Stimulated activated CD4-positive, alpha-beta T cell treated with anti-CD3 and anti-CD28 coated beads, Interleukin-4, amount 100 ng/mL, for 4 hours (primary cell): ENCODE results near the gene DHCR7.

ENCODE experiments used
- DNase-seq, 2 experiments: peaks; one replicate each; pipeline ENCODE4 v3.0.0-alpha.2; 2020

DHCR7 gene

DNA sequence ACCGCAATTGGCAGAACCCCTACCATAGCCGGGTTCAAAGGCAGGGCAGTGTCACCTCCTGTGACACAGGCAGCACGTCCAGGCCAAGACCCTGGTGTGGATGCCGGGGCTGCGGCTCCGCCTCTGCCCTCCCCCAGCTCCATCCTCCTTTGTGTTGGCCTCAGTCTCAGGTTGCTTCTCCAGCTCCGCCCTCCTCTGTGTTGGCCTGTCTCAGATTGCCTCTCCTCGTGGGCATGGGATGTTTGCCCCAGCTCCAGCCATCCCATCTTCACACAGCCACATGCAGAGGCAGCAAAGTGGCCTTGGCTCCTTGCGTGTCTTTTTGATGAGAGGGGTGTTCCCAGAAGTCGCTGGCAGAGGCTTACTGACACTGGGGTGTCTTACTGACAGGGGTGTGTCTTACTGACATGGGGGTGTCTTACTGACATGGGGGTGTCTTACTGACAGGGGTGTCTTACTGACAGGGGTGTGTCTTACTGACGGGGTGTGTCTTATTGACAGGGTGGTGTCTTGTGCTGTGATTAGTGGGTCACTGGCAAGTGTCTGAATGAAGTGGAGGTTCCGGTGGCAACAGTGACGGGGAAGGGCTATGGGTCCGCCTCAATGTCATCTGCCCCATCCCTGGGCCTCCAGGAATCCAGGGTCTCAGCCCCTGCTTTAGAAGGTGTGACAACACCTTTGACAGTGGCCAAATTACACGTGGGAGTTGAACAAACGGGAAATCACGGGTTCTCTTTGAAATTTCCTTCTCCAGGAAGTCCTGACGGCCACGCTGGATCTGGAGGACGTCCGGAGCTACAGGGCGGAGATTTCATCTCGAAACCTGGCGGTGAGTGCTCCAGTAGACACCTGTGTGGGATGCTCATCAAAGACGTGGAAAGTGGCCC is 29.7 kb upstream of the DHCR7 start:
- DNase-seq, result no peak

- no peak for DNase-seq
Measured at GRCh38 chr11:71476926-71477640, 28.9 kb upstream of the DHCR7 start.

- no peak for DNase-seq
Measured at GRCh38 chr11:71476031-71476430, 27.8 kb upstream of the DHCR7 start.

DNA sequence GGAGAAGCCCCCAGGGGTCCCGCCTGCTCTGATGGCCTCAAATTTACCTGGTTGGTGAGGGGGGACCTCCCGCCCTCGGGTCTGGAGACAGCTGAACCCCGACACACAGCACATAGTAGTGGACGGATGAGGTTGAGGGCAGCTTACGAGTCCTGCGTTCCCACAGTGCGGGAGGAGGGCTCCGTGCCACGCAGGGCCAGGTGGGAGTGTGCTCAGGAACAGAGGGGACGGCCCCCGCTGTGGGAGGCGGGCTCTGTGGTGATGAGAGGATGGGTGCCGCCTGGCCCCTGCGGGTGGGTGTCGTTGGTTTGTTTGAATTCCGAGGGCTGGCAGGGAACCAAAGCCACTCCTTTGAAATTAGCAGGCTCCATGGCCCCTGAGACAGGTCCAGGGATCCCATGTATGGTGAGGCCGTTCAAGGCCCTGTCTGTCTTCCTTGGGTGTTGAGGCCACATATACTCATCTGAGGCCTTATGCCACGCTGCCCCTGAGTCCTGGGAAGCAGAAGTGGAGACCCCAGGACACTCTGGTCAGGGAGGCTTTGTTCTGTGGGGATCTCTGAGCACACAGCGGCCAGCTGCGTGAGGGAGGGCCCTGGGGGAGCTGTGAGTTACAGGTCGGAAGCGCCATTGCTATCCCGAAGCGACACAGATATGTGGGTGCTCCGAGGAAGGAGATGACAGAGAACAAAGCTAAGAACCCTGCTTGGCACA is 26.7 kb upstream of the DHCR7 start:
- DNase-seq, result no peak

GRCh38 chr11:71474141-71474770 is 26.1 kb upstream of the DHCR7 start:
- DNase-seq, result no peak

DNA sequence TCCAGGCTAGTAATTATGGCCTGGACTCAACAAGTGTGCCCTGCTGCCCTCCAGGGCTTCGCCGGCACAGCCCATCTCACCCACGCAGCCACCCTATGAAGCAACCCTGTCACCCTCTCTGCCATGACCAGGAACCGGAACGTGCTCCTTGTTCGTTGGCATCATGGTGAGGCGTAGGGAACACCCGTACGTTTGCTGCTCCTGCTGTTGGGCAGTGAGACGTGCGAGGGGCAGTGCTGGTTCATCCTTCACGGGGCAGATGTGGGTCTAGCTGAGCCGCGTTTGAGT is 25.5 kb upstream of the DHCR7 start:
- DNase-seq, result no peak

DNA sequence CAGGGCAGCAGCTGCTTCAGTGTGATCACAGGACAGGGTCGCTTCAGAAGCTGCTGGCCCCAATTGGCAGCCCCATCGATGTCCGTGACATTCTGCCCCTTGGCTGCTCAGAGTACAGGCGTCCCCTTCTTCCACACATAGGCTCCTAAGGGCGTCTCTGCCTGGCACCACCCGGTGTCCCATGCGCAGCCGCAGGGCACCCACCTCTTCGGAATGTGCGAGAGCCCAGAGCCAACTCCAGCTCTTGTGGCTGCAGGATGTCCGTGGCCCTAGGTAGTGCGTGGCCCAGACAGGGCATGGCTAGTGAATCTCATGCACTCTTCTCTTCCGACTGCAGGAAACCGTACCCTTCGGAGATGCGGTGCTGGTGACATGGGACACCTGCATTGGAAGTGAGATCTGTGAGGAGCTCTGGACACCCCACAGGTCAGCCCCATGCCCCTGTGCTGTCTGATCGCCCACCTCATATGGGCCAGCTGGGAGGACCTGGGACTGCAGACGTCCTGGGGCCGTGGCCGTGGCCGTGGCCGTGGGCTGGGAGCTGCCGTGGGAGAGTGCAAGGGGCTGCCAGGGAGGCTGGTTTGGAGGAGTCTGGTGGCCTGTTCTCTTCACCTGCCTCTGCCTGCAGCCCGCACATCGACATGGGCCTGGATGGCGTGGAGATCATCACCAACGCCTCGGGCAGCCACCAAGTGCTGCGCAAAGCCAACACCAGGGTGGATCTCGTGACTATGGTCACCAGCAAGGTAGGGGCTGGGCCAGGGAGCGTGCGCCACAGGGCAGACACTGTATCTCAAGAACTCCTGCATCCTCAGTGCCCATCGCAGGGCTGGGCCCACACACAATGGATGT is 25.0 kb upstream of the DHCR7 start:
- DNase-seq, result no peak

DNA sequence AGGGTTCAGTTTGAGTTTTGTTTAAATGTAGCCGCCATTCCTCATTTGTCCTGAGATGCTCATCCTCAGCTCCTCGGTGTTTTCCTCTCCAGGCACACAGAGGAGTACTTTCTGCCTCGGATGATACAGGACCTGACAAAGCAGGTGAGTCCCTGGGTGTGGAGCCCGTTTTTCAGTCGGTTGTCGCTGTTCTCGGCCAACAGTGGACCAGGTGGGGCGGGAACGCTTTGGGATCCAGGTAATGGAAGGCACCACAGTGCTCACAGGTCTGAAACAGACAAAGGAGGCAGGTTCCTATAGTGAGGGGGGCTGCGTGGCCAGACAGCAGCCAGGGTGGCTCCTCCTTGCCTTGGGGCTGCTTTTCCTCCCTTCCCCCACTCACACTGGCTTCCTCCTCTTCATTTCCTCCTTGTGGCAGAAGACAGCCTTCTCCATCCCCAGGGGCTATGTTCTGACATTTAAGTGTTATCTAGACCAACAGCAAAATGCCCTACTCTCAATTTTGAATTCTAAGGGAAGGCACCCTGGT is 24.2 kb upstream of the DHCR7 start:
- DNase-seq, result no peak

DNA sequence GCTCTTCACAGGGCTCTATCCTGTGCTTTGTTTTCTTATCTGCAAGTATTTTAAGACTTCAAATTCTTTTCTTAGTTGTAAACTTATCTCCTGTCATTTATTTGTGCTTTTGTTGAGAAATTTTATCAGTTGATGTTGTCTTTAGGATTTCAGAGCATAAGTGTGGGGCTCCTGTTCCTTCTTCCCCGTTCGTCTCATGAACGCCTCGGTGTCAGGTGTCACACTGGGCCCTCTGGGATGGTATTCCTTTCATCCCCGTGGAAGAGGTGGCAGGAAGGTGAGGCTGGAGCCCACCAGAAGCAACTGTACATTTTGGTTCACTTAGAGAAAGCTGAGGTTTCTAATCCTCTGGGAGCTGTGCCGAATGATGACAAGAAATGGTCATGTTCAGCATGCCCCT is 22.8 kb upstream of the DHCR7 start:
- DNase-seq, result no peak

DNA sequence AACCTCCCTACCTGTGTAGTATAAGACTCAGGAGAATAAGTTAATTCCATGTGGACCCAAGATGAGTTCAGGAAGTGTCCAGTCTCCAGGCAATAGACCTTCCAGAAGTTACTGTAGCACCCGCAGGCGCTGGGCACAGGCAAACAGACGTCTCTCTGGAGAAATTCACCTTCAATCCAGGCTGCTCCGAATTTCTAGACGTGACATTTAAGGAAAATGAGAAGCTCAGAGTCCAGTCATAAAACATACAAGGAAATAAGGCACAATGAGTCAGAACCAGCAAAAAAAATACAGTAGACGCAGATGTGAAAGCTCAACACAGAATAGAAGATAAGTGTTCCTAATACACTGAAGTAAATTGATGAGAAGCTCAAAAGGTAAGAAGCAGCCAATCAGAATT is 19.0 kb upstream of the DHCR7 start:
- DNase-seq, result no peak

DNA sequence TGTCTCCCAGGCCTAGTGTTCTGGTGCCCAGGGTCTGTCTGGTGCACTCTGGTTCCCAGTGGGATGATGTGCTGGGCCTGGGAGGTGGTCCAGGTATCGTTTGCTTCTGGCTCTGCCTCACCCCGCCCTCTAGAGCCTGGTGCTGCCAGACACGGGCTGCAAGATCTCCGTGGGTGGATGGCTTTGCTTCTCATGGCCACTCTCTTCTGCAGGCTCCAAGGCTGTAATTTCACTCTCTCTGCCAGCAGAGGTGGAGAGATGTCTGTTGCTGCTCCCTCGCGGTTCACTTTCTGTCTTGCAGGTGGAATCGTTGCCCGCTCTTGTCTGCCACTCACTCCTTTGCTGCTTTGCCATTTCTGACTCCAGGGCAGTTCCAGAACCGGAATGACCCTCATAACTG is 18.2 kb upstream of the DHCR7 start:
- no peak for DNase-seq

GRCh38 chr11:71465054-71465453 is 16.9 kb upstream of the DHCR7 start:
- no peak for DNase-seq

DNA sequence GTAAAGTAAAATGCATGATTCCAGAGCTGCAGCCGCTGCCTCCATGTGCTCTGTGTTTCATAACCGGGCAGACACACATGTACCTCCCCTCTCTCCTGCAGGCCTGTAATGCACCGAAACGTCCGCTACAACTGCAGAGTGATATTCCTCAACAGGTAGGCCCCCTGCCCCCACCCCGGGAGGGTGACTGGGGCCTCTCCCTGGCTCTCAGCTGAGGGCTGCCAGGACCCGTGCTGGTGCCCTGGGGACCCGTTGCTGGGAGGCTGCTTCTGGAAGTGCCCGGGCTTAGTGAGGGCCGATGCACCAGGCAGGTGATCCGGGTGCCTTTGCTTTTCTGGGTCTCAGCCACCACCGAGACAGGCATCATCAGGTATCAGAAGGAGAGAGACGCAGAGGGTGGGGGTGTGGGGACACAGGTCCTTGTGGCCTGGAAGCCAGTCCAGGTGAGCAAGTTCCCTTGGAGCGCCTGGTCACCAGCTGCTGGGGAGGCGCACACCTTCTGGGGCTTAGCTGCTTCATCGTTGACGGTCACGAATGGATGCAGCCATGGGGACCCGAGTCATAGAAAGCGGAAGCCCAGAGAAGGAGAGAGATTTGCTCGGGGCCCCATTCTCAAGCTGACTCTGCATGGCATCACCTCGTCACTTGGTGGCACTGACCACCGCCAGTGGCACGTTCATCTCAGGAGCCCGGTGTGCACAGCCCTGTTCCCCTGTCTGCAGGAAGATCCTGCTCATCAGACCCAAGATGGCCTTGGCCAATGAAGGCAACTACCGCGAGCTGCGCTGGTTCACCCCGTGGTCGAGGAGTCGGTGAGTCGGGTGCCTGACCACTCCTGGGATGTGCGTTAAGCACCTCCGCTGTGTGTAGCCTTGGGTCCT is 15.4 kb upstream of the DHCR7 start:
- DNase-seq, result no peak

- no peak for DNase-seq
Measured at GRCh38 chr11:71462726-71463125, 14.5 kb upstream of the DHCR7 start.

- DNase-seq, result no peak
Measured at GRCh38 chr11:71461696-71462095, 13.5 kb upstream of the DHCR7 start.

DNA sequence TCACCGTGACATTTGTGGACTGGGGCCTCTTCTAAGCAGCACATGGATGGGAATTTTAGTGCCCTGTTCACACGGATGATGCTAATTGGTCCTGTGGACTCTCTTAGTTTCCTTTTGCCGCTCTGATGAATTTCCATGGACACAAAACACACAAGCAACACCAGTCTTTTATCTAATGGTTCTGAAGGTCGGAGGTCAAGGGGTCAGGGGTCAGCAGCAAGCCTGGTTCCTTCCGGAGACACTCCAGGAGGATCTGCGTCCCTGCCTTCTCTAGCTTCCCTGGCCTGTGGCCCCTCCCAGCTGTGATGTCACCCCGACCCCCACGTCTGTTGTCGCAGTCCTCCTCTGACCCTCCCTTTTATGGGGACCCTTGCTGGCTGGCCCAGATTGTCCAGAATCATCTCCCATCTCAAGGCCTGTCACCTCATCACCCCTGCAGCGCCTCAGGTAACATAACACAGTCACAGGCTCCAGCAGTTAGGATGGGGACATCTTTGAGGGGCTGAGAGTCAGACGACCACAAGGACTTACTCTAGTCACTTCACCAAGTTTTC is 11.7 kb upstream of the DHCR7 start:
- no peak for DNase-seq

GRCh38 chr11:71459076-71459766 is 11.0 kb upstream of the DHCR7 start:
- DNase-seq, result no peak

- DNase-seq, result no peak
Measured at GRCh38 chr11:71458146-71459070, 10.2 kb upstream of the DHCR7 start.

- DNase-seq, result no peak
Measured at GRCh38 chr11:71456831-71457230, 8.6 kb upstream of the DHCR7 start.
